ENCODE results near the gene ANGEL2.

The ANGEL2 gene

GRCh38 chr1:212981025-212981495 lies 34.6 kb downstream of the ANGEL2 start:
- TF ChIP-seq, protein P1, sequence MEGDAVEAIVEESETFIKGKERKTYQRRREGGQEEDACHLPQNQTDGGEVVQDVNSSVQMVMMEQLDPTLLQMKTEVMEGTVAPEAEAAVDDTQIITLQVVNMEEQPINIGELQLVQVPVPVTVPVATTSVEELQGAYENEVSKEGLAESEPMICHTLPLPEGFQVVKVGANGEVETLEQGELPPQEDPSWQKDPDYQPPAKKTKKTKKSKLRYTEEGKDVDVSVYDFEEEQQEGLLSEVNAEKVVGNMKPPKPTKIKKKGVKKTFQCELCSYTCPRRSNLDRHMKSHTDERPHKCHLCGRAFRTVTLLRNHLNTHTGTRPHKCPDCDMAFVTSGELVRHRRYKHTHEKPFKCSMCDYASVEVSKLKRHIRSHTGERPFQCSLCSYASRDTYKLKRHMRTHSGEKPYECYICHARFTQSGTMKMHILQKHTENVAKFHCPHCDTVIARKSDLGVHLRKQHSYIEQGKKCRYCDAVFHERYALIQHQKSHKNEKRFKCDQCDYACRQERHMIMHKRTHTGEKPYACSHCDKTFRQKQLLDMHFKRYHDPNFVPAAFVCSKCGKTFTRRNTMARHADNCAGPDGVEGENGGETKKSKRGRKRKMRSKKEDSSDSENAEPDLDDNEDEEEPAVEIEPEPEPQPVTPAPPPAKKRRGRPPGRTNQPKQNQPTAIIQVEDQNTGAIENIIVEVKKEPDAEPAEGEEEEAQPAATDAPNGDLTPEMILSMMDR (IDR thresholded peaks at IDR 0.05; ENCODE audit: low read depth, low read length) = no peak
- TF ChIP-seq EZH2phosphoT487 (IDR thresholded peaks at IDR 0.05; ENCODE audit: low read depth) = no peak
- Histone ChIP-seq H3K9ac (ENCODE audit: low read length) (no peak overlapping the region), H3K9me3 (ENCODE audit: insufficient read depth, low read length) (no peaks in the 10 kb centered on the region), H2AFZ (ENCODE audit: low read depth, low read length) (no peak overlapping the region), H3K4me1 (ENCODE audit: low read length) (peaks cover 47% of the 10 kb centered on the region), H3K27me3 (ENCODE audit: low read depth, low read length) (no peaks in the 10 kb centered on the region), H3K4me3 (ENCODE audit: low read length) (no peak overlapping the region), H3K79me2 (ENCODE audit: low read length) (no peaks in the 10 kb centered on the region), H3K27ac (ENCODE audit: low read length) (no peak overlapping the region), H3K36me3 (replicated peaks; ENCODE audit: low read depth, low read length) (no peaks in the 10 kb centered on the region), H4K20me1 (ENCODE audit: insufficient read depth, low read length) (no peaks in the 10 kb centered on the region), H3K4me2 (ENCODE audit: low read length) (no peak overlapping the region)

DNA sequence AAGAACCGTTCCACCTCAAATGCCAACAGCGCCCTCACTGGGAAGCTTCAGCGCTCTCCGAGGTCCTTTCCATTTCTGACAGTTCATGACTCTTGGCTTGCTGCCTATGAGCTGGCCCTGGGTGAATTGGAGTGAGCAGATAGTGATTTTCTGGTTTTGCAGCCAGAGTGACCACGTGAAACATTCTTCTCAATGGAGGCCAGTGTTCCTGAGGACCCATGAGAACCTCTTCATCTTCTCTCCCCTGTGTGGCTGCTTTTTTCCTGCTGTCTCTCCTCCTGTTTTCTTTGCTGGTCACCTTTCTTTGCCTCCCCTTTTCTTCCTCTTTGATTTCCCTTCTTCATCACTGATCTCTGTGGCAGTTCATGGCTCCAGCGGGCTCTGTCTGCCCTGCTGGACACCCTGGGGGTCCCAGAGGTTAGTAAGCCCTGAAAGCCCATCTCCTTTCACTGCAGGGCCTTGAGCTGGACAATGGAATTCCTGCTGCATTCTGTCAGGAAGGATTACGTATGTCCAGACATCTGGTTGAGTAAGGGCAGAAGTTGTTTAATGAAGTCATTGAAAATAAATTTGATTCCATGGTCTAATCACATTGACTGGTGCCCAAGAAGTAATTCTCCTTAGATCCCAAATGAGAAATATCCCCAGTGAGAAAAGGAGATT lies 35.4 kb downstream of the ANGEL2 start:
- no peak overlapping the region for H2AFZ ChIP-seq (ENCODE audit: low read depth, low read length)
- H3K27me3 ChIP-seq (ENCODE audit: low read depth, low read length) = no peaks in the 10 kb centered on the region
- H3K4me3 ChIP-seq (ENCODE audit: low read length) = no peak overlapping the region
- H3K79me2 ChIP-seq (ENCODE audit: low read length) = no peaks in the 10 kb centered on the region
- H3K4me1 ChIP-seq (ENCODE audit: low read length) = peaks cover 47% of the 10 kb centered on the region
- H4K20me1 ChIP-seq (ENCODE audit: insufficient read depth, low read length) = no peaks in the 10 kb centered on the region
- no peak for TF ChIP-seq EZH2phosphoT487 (IDR thresholded peaks at IDR 0.05; ENCODE audit: low read depth)
- TF ChIP-seq, protein P1 (IDR thresholded peaks at IDR 0.05; ENCODE audit: low read depth, low read length) = 0 out of 2 replicates have a peak, but pooled peaks have one; percentile 31
- peaks cover 8% of the 10 kb centered on the region for H3K36me3 ChIP-seq (replicated peaks; ENCODE audit: low read depth, low read length)
- H3K27ac ChIP-seq (ENCODE audit: low read length) = no peak overlapping the region
- H3K4me2 ChIP-seq (ENCODE audit: low read length) = no peak overlapping the region
- H3K9ac ChIP-seq (ENCODE audit: low read length) = no peak overlapping the region
- H3K9me3 ChIP-seq (ENCODE audit: insufficient read depth, low read length) = no peaks in the 10 kb centered on the region

GRCh38 chr1:212979340-212980122 lies 36.1 kb downstream of the ANGEL2 start:
- H3K27me3 ChIP-seq (ENCODE audit: low read depth, low read length) = no peaks in the 10 kb centered on the region
- peaks cover 47% of the 10 kb centered on the region for H3K4me1 ChIP-seq (ENCODE audit: low read length)
- H3K4me2 ChIP-seq (ENCODE audit: low read length) = peak overlapping the region; percentile 13
- H4K20me1 ChIP-seq (ENCODE audit: insufficient read depth, low read length) = no peaks in the 10 kb centered on the region
- peaks cover 12% of the 10 kb centered on the region for H3K36me3 ChIP-seq (replicated peaks; ENCODE audit: low read depth, low read length)
- H3K79me2 ChIP-seq (ENCODE audit: low read length) = no peaks in the 10 kb centered on the region
- H3K4me3 ChIP-seq (ENCODE audit: low read length) = no peak overlapping the region
- no peak overlapping the region for H3K27ac ChIP-seq (ENCODE audit: low read length)
- H3K9me3 ChIP-seq (ENCODE audit: insufficient read depth, low read length) = no peaks in the 10 kb centered on the region
- TF ChIP-seq, protein P1 (IDR thresholded peaks at IDR 0.05; ENCODE audit: low read depth, low read length) = no peak; the same call in 1 of the 2 replicates
- no peak for TF ChIP-seq EZH2phosphoT487 (IDR thresholded peaks at IDR 0.05; ENCODE audit: low read depth)
- H2AFZ ChIP-seq (ENCODE audit: low read depth, low read length) = no peak overlapping the region
- no peak overlapping the region for H3K9ac ChIP-seq (ENCODE audit: low read length)

Data from OCI-LY3 (cell line).